Measurements from ENCODE around the gene CFAP92.

GRCh38 chr3:128906804-128907525, 86.9 kb downstream of the CFAP92 start:
- TF ChIP-seq CTCF (IDR thresholded peaks at IDR 0.05; ENCODE audit: low read length): no peak
- no peak for TF ChIP-seq EZH2 (optimal IDR thresholded peaks at IDR 0.05; ENCODE audit: low read depth, low read length)
- no peak for TF ChIP-seq EZH2phosphoT487 (IDR thresholded peaks at IDR 0.05; ENCODE audit: low read length)

Measured in MM.1S (cell line).